Stimulated activated naive CD8-positive, alpha-beta T cell treated with anti-CD3 and anti-CD28 coated beads, Interleukin-15, Interleukin-2, amounts not matched to agents 100 U/mL and 50 U/mL, for 24 hours (primary cell): ENCODE results near the gene LIN54.
"Not testable (repeated sequence)": the region's sequence is repeated elsewhere in the genome, so short reads cannot be mapped to it uniquely, and the experiment has no call there.

Experiments
- ATAC-seq: fragments of 150-1000 bp; cut with Tn5 transposase; one replicate; pipeline ENCODE4 v1.10.0; 2021
- DNase-seq: peaks from one replicate; pipeline ENCODE4 v3.0.0; 2021

Gene LIN54

GRCh38 chr4:82947498-82947897, 63.1 kb downstream of the LIN54 start:
- no peak for ATAC-seq

GRCh38 chr4:82939414-82939813, 71.2 kb downstream of the LIN54 start:
- DNase-seq (no peak), ATAC-seq (no peak)

More at GRCh38 chr4:82947498-82947897, 63.1 kb downstream of the LIN54 start:
- no peak for DNase-seq

GRCh38 chr4:82934441-82934840, 76.2 kb downstream of the LIN54 start:
- DNase-seq (no peak), ATAC-seq (no peak)

- DNase-seq (no peak), ATAC-seq (no peak)
Observed at GRCh38 chr4:82930848-82931755, 79.5 kb downstream of the LIN54 start.

- no peak for ATAC-seq
- DNase-seq: no peak
Observed at GRCh38 chr4:82921795-82922194, 88.8 kb downstream of the LIN54 start.

GRCh38 chr4:82919386-82919785, 91.2 kb downstream of the LIN54 start:
- no peak for ATAC-seq
- no peak for DNase-seq

- ATAC-seq: no peak
- DNase-seq: no peak
Observed at GRCh38 chr4:82918091-82918490, 92.5 kb downstream of the LIN54 start.

GRCh38 chr4:82913968-82914367, 96.7 kb downstream of the LIN54 start:
- DNase-seq, ATAC-seq: not testable (repeated sequence)

GRCh38 chr4:82913305-82913704, 97.3 kb downstream of the LIN54 start:
- ATAC-seq: no peak
- no peak for DNase-seq

GRCh38 chr4:82909326-82909725, 101.3 kb downstream of the LIN54 start:
- ATAC-seq (no peak), DNase-seq (no peak)

GRCh38 chr4:82906469-82906868, 104.2 kb downstream of the LIN54 start:
- DNase-seq (no peak), ATAC-seq (no peak)

- ATAC-seq: peak; percentile 50
- peak; percentile 40 for DNase-seq
Observed at GRCh38 chr4:82905205-82905604, 105.4 kb downstream of the LIN54 start.

GRCh38 chr4:82903737-82904136, 106.9 kb downstream of the LIN54 start:
- ATAC-seq (peak; percentile 51), DNase-seq (peak; percentile 29)

- ATAC-seq (no peak), DNase-seq (no peak)
Observed at GRCh38 chr4:82901183-82901718, 109.4 kb downstream of the LIN54 start.

- DNase-seq: peak; percentile 95
- peak; percentile 90 for ATAC-seq
Observed at GRCh38 chr4:82900411-82901182, 110.0 kb downstream of the LIN54 start, which contains the start of gene THAP9. Gene THAP9, plus strand, starts transcription at chr4:82900735. Its CDS starts 68 bp downstream, at chr4:82900803.

GRCh38 chr4:82900066-82900410, 110.6 kb downstream of the LIN54 start:
- ATAC-seq (no peak), DNase-seq (no peak)

- no peak for ATAC-seq
- no peak for DNase-seq
Observed at GRCh38 chr4:82899374-82900065, 111.1 kb downstream of the LIN54 start.

- no peak for ATAC-seq
- no peak for DNase-seq
Observed at GRCh38 chr4:82898322-82899243, 112.0 kb downstream of the LIN54 start.

- no peak for DNase-seq
- no peak for ATAC-seq
Observed at GRCh38 chr4:82896755-82897154, 113.9 kb downstream of the LIN54 start.

- no peak for DNase-seq
- ATAC-seq: no peak
Observed at GRCh38 chr4:82893942-82894341, 116.7 kb downstream of the LIN54 start.

GRCh38 chr4:82892467-82892802, 118.2 kb downstream of the LIN54 start:
- DNase-seq: no peak

More at GRCh38 chr4:82892467-82892802, 118.2 kb downstream of the LIN54 start:
- no peak for ATAC-seq
